Measurements from ENCODE around the gene ADPRH. TPM values are rescaled to one million over a fixed set of nuclear protein-coding genes. Genes with fewer than 3 reads are reported as not detected.

Gene ADPRH
- total RNA-seq, 1 experiment from 2014 or later, result 1.5 TPM

GRCh38 chr3:119628816-119629445, 49.6 kb downstream of the ADPRH start:
- BruUV-seq (replicated peaks), result no TSS peak
- no peak overlapping the region for H3K27ac ChIP-seq (ENCODE audit: low read depth, low read length)
- DNase-seq (ENCODE audit: low read depth, low spot score) (no peak), ATAC-seq (no peak)
- H2AFZ ChIP-seq (ENCODE audit: low read depth, low read length, poor library complexity, severe bottlenecking), result no peak overlapping the region
- POLR2A ChIA-PET, result no interaction called here
- H3K9ac ChIP-seq (ENCODE audit: low read length), result no peak overlapping the region
- peaks cover 3% of the 10 kb centered on the region; the same call in 1 of the 2 replicates for H3K27me3 ChIP-seq (ENCODE audit: insufficient read depth, low read length)
- H3K79me2 ChIP-seq (ENCODE audit: insufficient read depth, low read length), result no peaks in the 10 kb centered on the region
- H3K4me1 ChIP-seq (ENCODE audit: control insufficient read depth in 1 of 2, insufficient read depth in 2 of 2, low read length in 2 of 2), result no peaks in the 10 kb centered on the region
- no peak for TF ChIP-seq SIN3A (IDR thresholded peaks at IDR 0.05; ENCODE audit: low read depth)
- TF ChIP-seq SRF (IDR thresholded peaks at IDR 0.05; ENCODE audit: low read depth), result no peak
- no peak for TF ChIP-seq POLR2A (IDR thresholded peaks at IDR 0.05; ENCODE audit: borderline replicate concordance, extremely low read depth, insufficient read depth, insufficient read length)
- TF ChIP-seq JUND (IDR thresholded peaks at IDR 0.05), result no peak
- TF ChIP-seq RAD21 (IDR thresholded peaks at IDR 0.05; ENCODE audit: low read depth), result no peak
- no peak for TF ChIP-seq POLR2AphosphoS5 (IDR thresholded peaks at IDR 0.05; ENCODE audit: low read depth, low read length)
- TF ChIP-seq EZH2phosphoT487 (IDR thresholded peaks at IDR 0.05; ENCODE audit: borderline replicate concordance), result no peak
- TF ChIP-seq REST (IDR thresholded peaks at IDR 0.05; ENCODE audit: low read depth), result no peak
- no peak for TF ChIP-seq ZFX (IDR thresholded peaks at IDR 0.05)
- TF ChIP-seq FOSL1 (IDR thresholded peaks at IDR 0.05; ENCODE audit: low read depth), result no peak
- TF ChIP-seq ZNF274 (IDR thresholded peaks at IDR 0.05; ENCODE audit: low read depth, low read length), result no peak
- no peak for TF ChIP-seq ATF3 (IDR thresholded peaks at IDR 0.05)
- TF ChIP-seq EZH2 (IDR thresholded peaks at IDR 0.05), result no peak
- TF ChIP-seq YY1 (IDR thresholded peaks at IDR 0.05; ENCODE audit: extremely low read depth, insufficient replicate concordance, low read depth, low read length), result no peak
- no peak for TF ChIP-seq ELF1 (IDR thresholded peaks at IDR 0.05; ENCODE audit: borderline replicate concordance, low read depth)
- no peak for TF ChIP-seq CTCF (IDR thresholded peaks at IDR 0.05 in 2 of 3, conservative IDR thresholded peaks at IDR 0.05 in 1 of 3; ENCODE audit: borderline replicate concordance in 1 of 3, insufficient read depth in 1 of 3, low read depth in 2 of 3, low read length in 2 of 3)
- no peaks in the 10 kb centered on the region for H3K9me3 ChIP-seq (ENCODE audit: control insufficient read depth in 1 of 2, insufficient read depth in 1 of 2, low read depth in 1 of 2, low read length in 2 of 2)
- no peak overlapping the region for H3K4me2 ChIP-seq (ENCODE audit: low read length)
- no peaks in the 10 kb centered on the region for H3K9me2 ChIP-seq (ENCODE audit: insufficient read depth)
- intact Hi-C loops (cut with micrococcal nuclease), result no loop called here
- no peaks in the 10 kb centered on the region for H4K20me1 ChIP-seq (ENCODE audit: insufficient read depth)
- CTCF ChIA-PET, result no interaction called here
- no peak overlapping the region for H3K4me3 ChIP-seq (replicated peaks in 1 of 2; ENCODE audit: low read depth in 1 of 2, low read length in 2 of 2)
- RAD21 ChIA-PET (ENCODE audit: low non-redundant PET in 1 of 2, low total read pairs in 2 of 2, uncharacterized antibody in 2 of 2, unreplicated experiment in 2 of 2), result no interaction called here
- no peaks in the 10 kb centered on the region for H3K36me3 ChIP-seq (ENCODE audit: control insufficient read depth in 1 of 2, insufficient read depth in 2 of 2, low read length in 2 of 2)

All from HCT116 (cell line).